HepG2 (cell line): ENCODE measurements around the gene MT1F. TPM values are rescaled to one million over a fixed set of nuclear protein-coding genes. Genes with fewer than 3 reads are reported as not detected.

ENCODE experiments used
- CENPT ChIP-seq: sonication (generic); formaldehyde crosslinking; IDR thresholded peaks from 2 replicates; pipeline ENCODE4 v1.8.0; 2022; ENCODE audit warnings: low read depth, mild to moderate bottlenecking, moderate library complexity, missing genetic modification reagents
- ETV6 ChIP-seq: sonication (generic); formaldehyde crosslinking; conservative IDR thresholded peaks from 2 replicates; pipeline ENCODE4 v1.4.0; 2020; ENCODE audit warnings: missing genetic modification reagents
- FOXC1 ChIP-seq: sonication (generic); formaldehyde crosslinking; IDR thresholded peaks from 2 replicates; pipeline ENCODE4 v1.8.0; 2022; ENCODE audit warnings: mild to moderate bottlenecking, missing genetic modification reagents, borderline replicate concordance
- HNRNPL ChIP-seq: fragments of 200-400 bp; formaldehyde crosslinking; IDR thresholded peaks from 2 replicates; pipeline ENCODE4 v1.6.1; 2017; ENCODE audit warnings: mild to moderate bottlenecking, low read depth, low read length
- PAX8 ChIP-seq: sonication (generic); formaldehyde crosslinking; IDR thresholded peaks from 2 replicates; pipeline ENCODE4 v1.8.0; 2022; ENCODE audit warnings: mild to moderate bottlenecking, missing genetic modification reagents, borderline replicate concordance
- RAD51 ChIP-seq: fragments of 450-650 bp; IDR thresholded peaks from 2 replicates; pipeline ENCODE4 v1.6.1; 2016; ENCODE audit warnings: borderline replicate concordance
- RBAK ChIP-seq: sonication (generic); formaldehyde crosslinking; IDR thresholded peaks from 2 replicates; pipeline ENCODE4 v1.5.1; 2020; ENCODE audit warnings: mild to moderate bottlenecking, missing genetic modification reagents
- RFX1 ChIP-seq: fragments of 450-650 bp; IDR thresholded peaks from 2 replicates; pipeline ENCODE4 v1.6.1; 2017
- SMARCC2 ChIP-seq: fragments of 450-650 bp; IDR thresholded peaks from 2 replicates; pipeline ENCODE4 v1.6.1; 2017; ENCODE audit warnings: antibody characterized with exemption, mild to moderate bottlenecking
- TBX3 ChIP-seq: fragments of 450-650 bp; IDR thresholded peaks from 2 replicates; pipeline ENCODE4 v1.6.1; 2017; ENCODE audit warnings: antibody characterized with exemption, mild to moderate bottlenecking, inconsistent platforms, borderline replicate concordance
- ZBTB4 ChIP-seq: sonication (generic); formaldehyde crosslinking; IDR thresholded peaks from 2 replicates; pipeline ENCODE4 v1.4.0; 2020; ENCODE audit warnings: missing genetic modification reagents, mild to moderate bottlenecking, borderline replicate concordance
- ZMYM3 ChIP-seq: sonication (generic); formaldehyde crosslinking; IDR thresholded peaks from 2 replicates; pipeline ENCODE4 v1.5.1; 2020; ENCODE audit warnings: mild to moderate bottlenecking, missing genetic modification reagents
- ZNF549 ChIP-seq: sonication (generic); formaldehyde crosslinking; IDR thresholded peaks from 2 replicates; pipeline ENCODE4 v1.5.0; 2020; ENCODE audit warnings: missing genetic modification reagents
- ZNF746 ChIP-seq: sonication (generic); formaldehyde crosslinking; IDR thresholded peaks from 2 replicates; pipeline ENCODE4 v1.8.0; 2022; ENCODE audit warnings: mild to moderate bottlenecking, missing genetic modification reagents
- polyA plus RNA-seq, 8 experiments: library from polyadenylated mRNA; depleted of rRNA in 3 of 8; stranded (reverse) in 7 of 8; unstranded in 1 of 8; fragments of >200 nt; fragmentation: Illumina TruSeq in 4 of 8; extraction: Trizol in 4 of 8; gene quantifications; 2 replicates each; pipeline versions ENCODE4 v1.2.1 to v1.2.3, GENCODE V29; 2011 to 2016; ENCODE audit warnings: low read depth in 4 of 8, missing spikeins in 1 of 8, mixed read lengths in 1 of 8; ENCODE audit not compliant: insufficient read depth in 1 of 8
- total RNA-seq, 5 experiments: library from RNA; depleted of rRNA; stranded (reverse); fragments of >200 nt; fragmentation: Illumina TruSeq; extraction: Trizol; gene quantifications; 2 replicates each; pipeline ENCODE4 v1.2.3, GENCODE V29; 2016; ENCODE audit warnings: low read depth in 1 of 5

Gene MT1F
- total and polyA plus RNA-seq, 2 of the 13 experiments (the other 11 are each of a cell fraction or from before 2014, with no cell fraction given), result 1.9 to 169 TPM

GRCh38 chr16:56626685-56627084, 31.1 kb upstream of the MT1F start (continued):
- TF ChIP-seq ZBTB4 (0 out of 2 replicates have a peak, but pooled peaks have one; percentile 8), ETV6 (no peak), CENPT (0 out of 2 replicates have a peak, but pooled peaks have one; percentile 33), HNRNPL (0 out of 2 replicates have a peak, but pooled peaks have one; percentile 49), FOXC1 (CRISPR knock-in tag) (no peak), ZMYM3 (CRISPR knock-in tag) (no peak), RFX1 (no peak), RBAK (no peak), PAX8 (no peak), RAD51 (no peak), TBX3 (no peak), SMARCC2 (no peak), ZNF549 (CRISPR knock-in tag) (no peak), ZNF746 (CRISPR knock-in tag) (no peak)
